CD14-positive monocyte (primary cell): Measurements from ENCODE around the gene ZNF566. TPM values are rescaled to one million over a fixed set of nuclear protein-coding genes. Genes with fewer than 3 reads are reported as not detected.

Source experiments
- DNase-seq, 3 donors: peaks; one replicate each; pipeline ENCODE4 v3.0.0-alpha.2; 2011 to 2022
- H2AFZ ChIP-seq: 2 replicates; pipeline ENCODE4 v1.6.0; 2012; ENCODE audit warnings: mild to moderate bottlenecking, low read depth, low read length, inconsistent platforms; ENCODE audit not compliant: insufficient read depth, poor library complexity, severe bottlenecking
- H3K27ac ChIP-seq, 2 donors: 1 replicate in 1 of 2; 2 replicates in 1 of 2; pipeline ENCODE4 v1.5.1; 2012 to 2013; ENCODE audit warnings: low read length in 2 of 2, control low read depth in 1 of 2, inconsistent platforms in 1 of 2, low read depth in 1 of 2, mild to moderate bottlenecking in 1 of 2
- H3K27me3 ChIP-seq, 2 donors: one replicate each; pipeline versions ENCODE4 v1.6.0 to v1.6.1; 2011 to 2013; ENCODE audit warnings: low read length in 2 of 2; ENCODE audit not compliant: control insufficient read depth in 2 of 2, insufficient read depth in 2 of 2
- H3K36me3 ChIP-seq, 2 donors: replicated peaks in 1 of 2; 1 replicate in 1 of 2; 2 replicates in 1 of 2; pipeline versions ENCODE4 v1.5.1 to v1.6.1; 2012 to 2013; ENCODE audit warnings: low read length in 2 of 2, control low read depth in 1 of 2, inconsistent platforms in 1 of 2, mild to moderate bottlenecking in 1 of 2; ENCODE audit not compliant: insufficient read depth in 2 of 2, control insufficient read depth in 1 of 2
- H3K4me1 ChIP-seq, 2 donors: 1 replicate in 1 of 2; 2 replicates in 1 of 2; pipeline versions ENCODE4 v1.5.1 to v1.6.1; 2012 to 2013; ENCODE audit warnings: low read length in 2 of 2, control low read depth in 1 of 2, inconsistent platforms in 1 of 2, mild to moderate bottlenecking in 1 of 2, moderate library complexity in 1 of 2; ENCODE audit not compliant: insufficient read depth in 2 of 2, control insufficient read depth in 1 of 2
- H3K4me2 ChIP-seq: replicated peaks from 2 replicates; pipeline ENCODE3; 2012; ENCODE audit warnings: low read length, moderate library complexity, mild to moderate bottlenecking; ENCODE audit not compliant: poor library complexity, severe bottlenecking; ENCODE audit errors: extremely low read depth
- H3K4me3 ChIP-seq, 3 experiments: fragments of 200-600 bp in 1 of 3; sonication (generic) in 1 of 3; replicated peaks in 1 of 3; 1 replicate in 2 of 3; 2 replicates in 1 of 3; pipeline ENCODE4 v1.5.1; 2011 to 2013; ENCODE audit warnings: low read length in 3 of 3, mild to moderate bottlenecking in 3 of 3, control low read depth in 2 of 3, low read depth in 2 of 3, inconsistent platforms in 1 of 3, moderate library complexity in 1 of 3
- H3K79me2 ChIP-seq: 2 replicates; pipeline ENCODE4 v1.6.0; 2012; ENCODE audit warnings: mild to moderate bottlenecking, control low read depth, inconsistent platforms, low read length, moderate library complexity; ENCODE audit not compliant: insufficient read depth
- H3K9ac ChIP-seq: 2 replicates; pipeline ENCODE4 v1.6.0; 2017; ENCODE audit warnings: low read length, mild to moderate bottlenecking; ENCODE audit not compliant: insufficient read depth, poor library complexity, severe bottlenecking
- H3K9me3 ChIP-seq, 2 donors: replicated peaks in 1 of 2; 1 replicate in 1 of 2; 2 replicates in 1 of 2; pipeline versions ENCODE4 v1.5.1 to v1.6.1; 2012 to 2013; ENCODE audit warnings: low read length in 2 of 2, control low read depth in 1 of 2; ENCODE audit not compliant: control insufficient read depth in 1 of 2, insufficient read depth in 1 of 2
- H4K20me1 ChIP-seq: 2 replicates; pipeline ENCODE4 v1.6.0; 2012; ENCODE audit warnings: mild to moderate bottlenecking, low read length, control low read depth, moderate library complexity; ENCODE audit not compliant: insufficient read depth
- H3K27ac Mint-ChIP-seq, 7 donors: one replicate each; pipeline ENCODE4 v1.8.0; 2020; ENCODE audit warnings: mild to moderate bottlenecking in 7 of 7, mixed read lengths in 7 of 7, moderate library complexity in 6 of 7, inconsistent platforms in 2 of 7
- H3K27me3 Mint-ChIP-seq, 3 donors: one replicate each; pipeline ENCODE4 v1.8.0; 2021 to 2022; ENCODE audit warnings: low read depth in 3 of 3, mild to moderate bottlenecking in 3 of 3, mixed read lengths in 3 of 3, moderate library complexity in 3 of 3, inconsistent platforms in 1 of 3
- H3K36me3 Mint-ChIP-seq, 2 donors: one replicate each; pipeline ENCODE4 v1.8.0; 2020; ENCODE audit warnings: mixed read lengths in 2 of 2, inconsistent platforms in 1 of 2, mild to moderate bottlenecking in 1 of 2
- H3K4me1 Mint-ChIP-seq: one replicate; pipeline ENCODE4 v1.8.0; 2020; ENCODE audit warnings: mild to moderate bottlenecking, mixed read lengths
- H3K4me3 Mint-ChIP-seq, 2 donors: one replicate each; pipeline ENCODE4 v1.8.0; 2020; ENCODE audit warnings: mild to moderate bottlenecking in 2 of 2, mixed read lengths in 2 of 2, moderate library complexity in 1 of 2
- H3K9me3 Mint-ChIP-seq, 7 donors: one replicate each; pipeline ENCODE4 v1.8.0; 2020 to 2022; ENCODE audit warnings: mixed read lengths in 7 of 7, mild to moderate bottlenecking in 6 of 7, moderate library complexity in 6 of 7, inconsistent platforms in 2 of 7
- WGBS: methylation state at CpG from one replicate; pipeline ENCODE4 v1.1.5; 2013; ENCODE audit warnings: missing lambda C conversion rate; ENCODE audit not compliant: insufficient coverage; 5-methylcytosine and 5-hydroxymethylcytosine counted together
- intact Hi-C, 2 donors: fragments of 100-400 bp; cut with micrococcal nuclease; formaldehyde crosslinking; loops; one replicate each; pipeline versions ENCODE4 v1.15.0 to v1.15.1; 2023
- polyA plus RNA-seq, 3 donors: library from polyadenylated mRNA; depleted of rRNA in 1 of 3; unstranded in 2 of 3; stranded (reverse) in 1 of 3; fragments of 300-500 nt in 2 of 3; fragments of >200 nt in 1 of 3; fragmentation: Illumina TruSeq in 2 of 3; gene quantifications; 1 replicate in 2 of 3; 2 replicates in 1 of 3; pipeline ENCODE4 v1.2.3, GENCODE V29; 2012 to 2021
- TF ChIP-seq, protein P1 (sequence below): fragments of 200-600 bp; IDR thresholded peaks from one replicate; pipeline ENCODE4 v1.8.0; 2022; ENCODE audit warnings: antibody characterized with exemption, mild to moderate bottlenecking

Gene ZNF566
- polyA plus RNA-seq, 3 donors = 0.95 to 3.9 (median 3.6) TPM

DNA sequence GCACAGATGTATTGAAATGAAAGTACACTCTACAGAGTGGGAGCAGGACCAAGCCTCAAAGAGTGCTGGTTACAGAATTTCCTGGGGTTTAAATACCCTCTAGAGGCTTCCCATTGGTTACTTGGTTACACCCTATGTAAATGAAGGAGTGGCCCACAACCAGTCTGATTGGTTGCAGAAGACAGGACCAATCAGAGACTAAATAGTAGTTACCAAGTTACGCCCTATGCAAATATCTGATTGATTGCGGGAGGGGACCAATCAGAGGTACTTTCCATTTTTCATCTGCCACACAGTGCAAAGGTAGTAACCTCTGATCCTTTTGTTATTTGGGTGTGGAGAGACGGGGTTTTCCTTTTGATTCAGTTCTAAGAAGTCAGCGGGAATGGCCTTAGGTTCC is 65.4 kb downstream of the ZNF566 start:
- H3K9me3 Mint-ChIP-seq = peaks cover 33 to 82% (median 67%) of the 10 kb centered on the region in 7 donors
- Histone ChIP-seq H4K20me1 (no peaks in the 10 kb centered on the region), H3K27ac (no peak overlapping the region), H2AFZ (no peak overlapping the region), H3K79me2 (no peaks in the 10 kb centered on the region), H3K4me1 (peaks cover 1 to 7% of the 10 kb centered on the region in 2 donors), H3K9me3 (peaks cover 53 to 82% of the 10 kb centered on the region in 2 donors), H3K9ac (no peak overlapping the region), H3K36me3 (no peaks in the 10 kb centered on the region), H3K4me2 (no peak overlapping the region), H3K27me3 (peaks cover 11 to 31% of the 10 kb centered on the region in 2 donors), H3K4me3 (no peak overlapping the region)
- H3K4me1 Mint-ChIP-seq = peaks cover 6% of the 10 kb centered on the region
- 100% methylated on average over 1 of the region's 4 CpGs for WGBS
- H3K27ac Mint-ChIP-seq = no peak overlapping the region
- no peak for DNase-seq
- TF ChIP-seq, protein P1, sequence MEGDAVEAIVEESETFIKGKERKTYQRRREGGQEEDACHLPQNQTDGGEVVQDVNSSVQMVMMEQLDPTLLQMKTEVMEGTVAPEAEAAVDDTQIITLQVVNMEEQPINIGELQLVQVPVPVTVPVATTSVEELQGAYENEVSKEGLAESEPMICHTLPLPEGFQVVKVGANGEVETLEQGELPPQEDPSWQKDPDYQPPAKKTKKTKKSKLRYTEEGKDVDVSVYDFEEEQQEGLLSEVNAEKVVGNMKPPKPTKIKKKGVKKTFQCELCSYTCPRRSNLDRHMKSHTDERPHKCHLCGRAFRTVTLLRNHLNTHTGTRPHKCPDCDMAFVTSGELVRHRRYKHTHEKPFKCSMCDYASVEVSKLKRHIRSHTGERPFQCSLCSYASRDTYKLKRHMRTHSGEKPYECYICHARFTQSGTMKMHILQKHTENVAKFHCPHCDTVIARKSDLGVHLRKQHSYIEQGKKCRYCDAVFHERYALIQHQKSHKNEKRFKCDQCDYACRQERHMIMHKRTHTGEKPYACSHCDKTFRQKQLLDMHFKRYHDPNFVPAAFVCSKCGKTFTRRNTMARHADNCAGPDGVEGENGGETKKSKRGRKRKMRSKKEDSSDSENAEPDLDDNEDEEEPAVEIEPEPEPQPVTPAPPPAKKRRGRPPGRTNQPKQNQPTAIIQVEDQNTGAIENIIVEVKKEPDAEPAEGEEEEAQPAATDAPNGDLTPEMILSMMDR = no peak
- H3K36me3 Mint-ChIP-seq = peaks cover 4 to 6% of the 10 kb centered on the region in 2 donors
- intact Hi-C loops = no loop called here
- no peak overlapping the region for H3K4me3 Mint-ChIP-seq
- peaks cover 19 to 30% (median 22%) of the 10 kb centered on the region in 3 donors for H3K27me3 Mint-ChIP-seq

DNA sequence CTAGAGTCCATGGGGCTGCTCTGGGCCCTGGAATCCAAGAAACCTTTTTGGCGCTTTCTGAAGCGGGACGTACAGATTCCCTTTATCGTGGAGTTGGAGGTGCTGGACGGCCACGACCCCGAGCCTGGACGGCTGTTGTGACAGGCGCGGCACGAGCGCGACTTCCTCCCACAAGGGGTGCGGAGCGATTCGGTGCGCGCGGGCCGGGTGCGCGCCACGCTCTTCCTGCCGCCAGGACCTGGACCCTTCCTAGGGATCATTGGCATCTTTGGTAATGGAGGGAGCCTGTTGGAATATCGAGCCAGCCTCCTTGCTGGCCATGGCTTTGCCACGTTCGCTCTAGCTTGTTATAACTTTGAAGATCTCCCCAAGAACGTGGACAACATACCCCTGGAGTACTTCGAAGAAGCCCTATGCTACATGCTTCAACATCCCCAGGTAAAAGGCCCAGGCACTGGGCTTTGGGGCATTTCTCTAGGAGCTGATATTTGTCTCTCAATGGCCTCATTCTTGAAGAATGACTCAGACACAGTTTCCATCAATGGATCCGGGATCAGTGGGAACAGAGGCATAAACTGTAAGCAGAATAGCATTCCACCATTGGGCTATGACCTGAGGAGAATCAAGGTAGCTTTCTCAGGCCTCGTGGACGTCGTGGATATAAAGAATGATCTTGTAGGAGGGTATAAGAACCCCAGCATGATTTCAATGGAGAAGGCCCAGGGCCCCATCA is 67.4 kb downstream of the ZNF566 start:
- peaks cover 18% of the 10 kb centered on the region for H3K4me1 Mint-ChIP-seq
- WGBS = 19% methylated on average over 28 of the region's 33 CpGs
- Histone ChIP-seq H3K27me3 (peaks cover 11 to 31% of the 10 kb centered on the region in 2 donors), H3K4me2 (peak overlapping the region; percentile 39), H3K4me1 (peaks cover 11 to 21% of the 10 kb centered on the region in 2 donors), H3K79me2 (peaks cover 4% of the 10 kb centered on the region), H3K4me3 (peak overlapping the region in 1 of 3 experiments; percentile 42), H3K9me3 (peaks cover 46 to 74% of the 10 kb centered on the region in 2 donors), H3K27ac (no peak overlapping the region), H3K9ac (no peak overlapping the region), H4K20me1 (no peaks in the 10 kb centered on the region), H3K36me3 (no peaks in the 10 kb centered on the region), H2AFZ (peak overlapping the region; percentile 63)
- H3K9me3 Mint-ChIP-seq = peaks cover 28 to 82% (median 62%) of the 10 kb centered on the region in 7 donors
- no peak for DNase-seq
- peaks cover 6 to 12% of the 10 kb centered on the region in 2 donors for H3K36me3 Mint-ChIP-seq
- intact Hi-C loops = no loop called here
- H3K27ac Mint-ChIP-seq = no peak overlapping the region
- H3K27me3 Mint-ChIP-seq = peaks cover 21 to 31% (median 22%) of the 10 kb centered on the region in 3 donors
- peak overlapping the region; percentile 62 to 77 for H3K4me3 Mint-ChIP-seq
- TF ChIP-seq, protein P1 = no peak
